Activated naive CD4-positive, alpha-beta T cell treated with anti-CD3 and anti-CD28 coated beads for 36 hours (primary cell): Measurements from ENCODE around the gene GEN1. TPM values are rescaled to one million over a fixed set of nuclear protein-coding genes. Genes with fewer than 3 reads are reported as not detected.
A peak's percentile ranks its signal among the peaks of the same experiment; 100 is the strongest.

Source experiments
- CTCF ChIA-PET: fragments of 350-600 bp; sonication (Branson Sonifier 250); formaldehyde crosslinking; loops from one replicate; lab custom pipeline; 2021; ENCODE audit warnings: antibody characterized with exemption; lab: Charles Lee
- DNase-seq: peaks from one replicate; pipeline ENCODE4 v3.0.0-alpha.2; 2020
- H3K27ac Mint-ChIP-seq: one replicate; pipeline ENCODE4 v1.8.0; 2021; ENCODE audit warnings: mild to moderate bottlenecking, mixed read lengths
- H3K27me3 Mint-ChIP-seq: one replicate; pipeline ENCODE4 v1.8.0; 2021; ENCODE audit warnings: low read depth, mixed read lengths
- H3K36me3 Mint-ChIP-seq: one replicate; pipeline ENCODE4 v1.8.0; 2021; ENCODE audit warnings: low read depth, mixed read lengths
- H3K4me1 Mint-ChIP-seq: one replicate; pipeline ENCODE4 v1.8.0; 2021; ENCODE audit warnings: low read depth, mixed read lengths
- H3K4me3 Mint-ChIP-seq: one replicate; pipeline ENCODE4 v1.8.0; 2021; ENCODE audit warnings: mild to moderate bottlenecking, moderate library complexity, mixed read lengths
- H3K9me3 Mint-ChIP-seq: one replicate; pipeline ENCODE4 v1.8.0; 2021; ENCODE audit warnings: mixed read lengths
- intact Hi-C: fragments of 100-400 bp; cut with micrococcal nuclease; formaldehyde crosslinking; loops from one replicate; pipeline ENCODE4 v1.15.1; 2023
- total RNA-seq, 2 experiments: library from RNA; stranded (reverse); gene quantifications; one replicate each; pipeline ENCODE4 v1.2.3, GENCODE V29; 2021

Gene GEN1, protein sequence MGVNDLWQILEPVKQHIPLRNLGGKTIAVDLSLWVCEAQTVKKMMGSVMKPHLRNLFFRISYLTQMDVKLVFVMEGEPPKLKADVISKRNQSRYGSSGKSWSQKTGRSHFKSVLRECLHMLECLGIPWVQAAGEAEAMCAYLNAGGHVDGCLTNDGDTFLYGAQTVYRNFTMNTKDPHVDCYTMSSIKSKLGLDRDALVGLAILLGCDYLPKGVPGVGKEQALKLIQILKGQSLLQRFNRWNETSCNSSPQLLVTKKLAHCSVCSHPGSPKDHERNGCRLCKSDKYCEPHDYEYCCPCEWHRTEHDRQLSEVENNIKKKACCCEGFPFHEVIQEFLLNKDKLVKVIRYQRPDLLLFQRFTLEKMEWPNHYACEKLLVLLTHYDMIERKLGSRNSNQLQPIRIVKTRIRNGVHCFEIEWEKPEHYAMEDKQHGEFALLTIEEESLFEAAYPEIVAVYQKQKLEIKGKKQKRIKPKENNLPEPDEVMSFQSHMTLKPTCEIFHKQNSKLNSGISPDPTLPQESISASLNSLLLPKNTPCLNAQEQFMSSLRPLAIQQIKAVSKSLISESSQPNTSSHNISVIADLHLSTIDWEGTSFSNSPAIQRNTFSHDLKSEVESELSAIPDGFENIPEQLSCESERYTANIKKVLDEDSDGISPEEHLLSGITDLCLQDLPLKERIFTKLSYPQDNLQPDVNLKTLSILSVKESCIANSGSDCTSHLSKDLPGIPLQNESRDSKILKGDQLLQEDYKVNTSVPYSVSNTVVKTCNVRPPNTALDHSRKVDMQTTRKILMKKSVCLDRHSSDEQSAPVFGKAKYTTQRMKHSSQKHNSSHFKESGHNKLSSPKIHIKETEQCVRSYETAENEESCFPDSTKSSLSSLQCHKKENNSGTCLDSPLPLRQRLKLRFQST
- 10 to 100 TPM; 13.4 to 15.5 TPM for total RNA-seq

- CTCF ChIA-PET: interaction anchor here (1.2 kb wide), 1 partner anchor 107 kb away, joined by 3 read pairs; no protein-coding TSS in a partner anchor
- intact Hi-C loops: loop anchor here (1.0 to 10.0 kb wide), 5 partner anchors 35 to 1591 kb away; partner anchors contain the start of gene RDH14
- DNase-seq: peak; percentile 90
- Mint-ChIP-seq H3K27me3 (no peaks in the 10 kb centered on the region), H3K36me3 (peaks cover 5% of the 10 kb centered on the region), H3K4me3 (peak within 1 kb of the TSS; percentile 85), H3K27ac (peak within 1 kb of the TSS; percentile 96), H3K4me1 (peaks cover 31% of the 10 kb centered on the region), H3K9me3 (no peaks in the 10 kb centered on the region)
Measured at GRCh38 chr2:17753803-17754663, at the start of gene GEN1, which contains the start of gene SMC6. Gene GEN1, plus strand, starts transcription at chr2:17754138. Its CDS starts 5,806 bp downstream, at chr2:17759944. Gene SMC6, minus strand, starts transcription at chr2:17753810. Its CDS starts 7,864 bp downstream, at chr2:17745946.

DNA sequence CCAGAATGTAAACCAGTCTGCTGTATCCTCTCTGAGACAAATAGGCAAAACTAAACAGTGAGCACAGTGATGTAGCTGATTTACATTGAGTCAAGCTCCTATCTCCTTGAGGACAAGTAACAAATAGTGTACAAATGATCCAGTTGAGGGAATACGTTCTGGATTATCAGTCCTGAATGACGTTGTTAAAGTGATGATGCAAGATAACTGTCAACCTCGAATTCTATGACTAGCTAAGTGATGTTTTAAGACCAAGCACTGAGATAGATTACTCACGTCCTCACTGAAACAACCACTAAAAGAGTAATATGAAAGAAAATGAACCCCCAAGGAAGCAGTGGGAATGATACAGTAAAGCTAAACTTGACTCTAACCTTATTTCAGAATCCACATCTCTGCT lies 47.1 kb upstream of the GEN1 start:
- Mint-ChIP-seq H3K4me1 (no peaks in the 10 kb centered on the region), H3K9me3 (no peaks in the 10 kb centered on the region), H3K27me3 (no peaks in the 10 kb centered on the region), H3K4me3 (no peak overlapping the region), H3K36me3 (peaks cover 24% of the 10 kb centered on the region), H3K27ac (no peak overlapping the region)
- intact Hi-C loops: no loop called here
- DNase-seq: no peak
- CTCF ChIA-PET: interaction anchor here (1.5 kb wide), 1 partner anchor 36 kb away, joined by 4 read pairs; no protein-coding TSS in a partner anchor

- no peak overlapping the region for H3K27ac Mint-ChIP-seq
- intact Hi-C loops: no loop called here
- no peak for DNase-seq
- peaks cover 33% of the 10 kb centered on the region for H3K36me3 Mint-ChIP-seq
- H3K27me3 Mint-ChIP-seq: no peaks in the 10 kb centered on the region
- H3K9me3 Mint-ChIP-seq: no peaks in the 10 kb centered on the region
- H3K4me3 Mint-ChIP-seq: no peak overlapping the region
- H3K4me1 Mint-ChIP-seq: no peaks in the 10 kb centered on the region
- CTCF ChIA-PET: interaction anchor here (1.1 kb wide), 1 partner anchor 37 kb away, joined by 4 read pairs; no protein-coding TSS in a partner anchor
Measured at GRCh38 chr2:17708501-17708900, 45.4 kb upstream of the GEN1 start.

DNA sequence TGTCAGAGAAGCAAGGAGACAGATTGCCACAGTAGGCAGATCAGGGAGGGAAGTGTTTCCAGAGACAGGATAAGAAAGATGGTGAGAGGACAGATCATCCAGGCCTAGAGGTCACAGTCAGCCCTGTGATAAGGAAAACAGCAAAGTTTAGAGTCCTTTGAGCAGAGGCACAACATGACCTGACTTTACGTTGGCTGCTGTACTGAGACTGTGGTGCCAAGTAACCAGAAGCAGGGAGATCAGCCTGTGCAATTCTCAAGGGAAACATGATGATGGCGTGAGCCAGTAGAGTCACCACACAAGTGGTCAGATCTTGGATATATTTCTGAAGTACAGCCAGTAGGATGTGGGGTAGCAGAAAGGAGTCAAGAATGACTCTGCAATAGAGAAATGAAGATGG lies 44.0 kb upstream of the GEN1 start:
- DNase-seq: no peak
- CTCF ChIA-PET: interaction anchor here (0.8 to 1.1 kb wide), 2 partner anchors 10 to 39 kb away, joined by 3 to 4 read pairs; no protein-coding TSS in a partner anchor
- H3K9me3 Mint-ChIP-seq: no peaks in the 10 kb centered on the region
- H3K27ac Mint-ChIP-seq: no peak overlapping the region
- no peak overlapping the region for H3K4me3 Mint-ChIP-seq
- H3K4me1 Mint-ChIP-seq: no peaks in the 10 kb centered on the region
- intact Hi-C loops: no loop called here
- no peaks in the 10 kb centered on the region for H3K27me3 Mint-ChIP-seq
- H3K36me3 Mint-ChIP-seq: peaks cover 39% of the 10 kb centered on the region

GRCh38 chr2:17710547-17711248 lies 43.2 kb upstream of the GEN1 start:
- CTCF ChIA-PET: no interaction called here

GRCh38 chr2:17713291-17713690 lies 40.6 kb upstream of the GEN1 start:
- no peak for DNase-seq
- no peaks in the 10 kb centered on the region for H3K4me1 Mint-ChIP-seq
- H3K4me3 Mint-ChIP-seq: no peak overlapping the region
- H3K9me3 Mint-ChIP-seq: no peaks in the 10 kb centered on the region
- H3K27ac Mint-ChIP-seq: no peak overlapping the region
- intact Hi-C loops: no loop called here
- peaks cover 31% of the 10 kb centered on the region for H3K36me3 Mint-ChIP-seq
- no peaks in the 10 kb centered on the region for H3K27me3 Mint-ChIP-seq
- CTCF ChIA-PET: no interaction called here

More at GRCh38 chr2:17710547-17711248, 43.2 kb upstream of the GEN1 start:
- Mint-ChIP-seq H3K27me3 (no peaks in the 10 kb centered on the region), H3K4me3 (no peak overlapping the region), H3K36me3 (peaks cover 36% of the 10 kb centered on the region), H3K9me3 (no peaks in the 10 kb centered on the region), H3K27ac (no peak overlapping the region), H3K4me1 (no peaks in the 10 kb centered on the region)
- no peak for DNase-seq
- intact Hi-C loops: no loop called here

GRCh38 chr2:17717666-17718065 lies 36.3 kb upstream of the GEN1 start:
- CTCF ChIA-PET: no interaction called here
- Mint-ChIP-seq H3K27ac (no peak overlapping the region), H3K27me3 (no peaks in the 10 kb centered on the region), H3K4me1 (no peaks in the 10 kb centered on the region), H3K9me3 (no peaks in the 10 kb centered on the region), H3K4me3 (no peak overlapping the region), H3K36me3 (peaks cover 40% of the 10 kb centered on the region)
- DNase-seq: no peak
- intact Hi-C loops: no loop called here

DNA sequence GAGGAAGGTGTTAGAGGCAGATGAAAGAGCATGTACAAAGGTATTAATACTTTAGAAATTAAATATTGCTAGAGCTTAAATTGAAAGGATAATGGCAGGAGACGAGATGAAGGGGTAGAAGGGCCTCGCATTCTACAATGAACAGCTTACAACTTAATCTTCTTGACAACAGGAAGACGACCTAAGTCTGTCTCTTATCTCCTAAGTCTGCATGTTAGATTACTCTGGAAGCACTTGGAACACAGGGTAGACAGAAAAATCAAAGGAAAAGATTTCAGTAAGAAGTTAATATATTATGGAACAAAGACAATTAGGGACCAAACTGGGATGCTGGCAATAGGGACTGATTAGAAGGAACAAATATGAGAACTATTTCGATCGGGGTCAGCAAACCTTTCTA lies 35.2 kb upstream of the GEN1 start:
- CTCF ChIA-PET: interaction anchor here (0.6 to 1.1 kb wide), 3 partner anchors 10 to 428 kb away, joined by 3 to 4 read pairs (median 4); no protein-coding TSS in a partner anchor
- no peak overlapping the region for H3K27ac Mint-ChIP-seq

GRCh38 chr2:17719562-17720371 lies 34.2 kb upstream of the GEN1 start:
- H3K36me3 Mint-ChIP-seq: peaks cover 20% of the 10 kb centered on the region

More for the DNA sequence above, 35.2 kb upstream of the GEN1 start:
- no peaks in the 10 kb centered on the region for H3K4me1 Mint-ChIP-seq
- H3K27me3 Mint-ChIP-seq: no peaks in the 10 kb centered on the region
- no peaks in the 10 kb centered on the region for H3K9me3 Mint-ChIP-seq
- H3K36me3 Mint-ChIP-seq: peaks cover 29% of the 10 kb centered on the region
- intact Hi-C loops: loop anchor here (1.0 kb wide), 3 partner anchors 35 to 660 kb away; partner anchors contain the start of gene SMC6
- DNase-seq: no peak
- no peak overlapping the region for H3K4me3 Mint-ChIP-seq

DNA sequence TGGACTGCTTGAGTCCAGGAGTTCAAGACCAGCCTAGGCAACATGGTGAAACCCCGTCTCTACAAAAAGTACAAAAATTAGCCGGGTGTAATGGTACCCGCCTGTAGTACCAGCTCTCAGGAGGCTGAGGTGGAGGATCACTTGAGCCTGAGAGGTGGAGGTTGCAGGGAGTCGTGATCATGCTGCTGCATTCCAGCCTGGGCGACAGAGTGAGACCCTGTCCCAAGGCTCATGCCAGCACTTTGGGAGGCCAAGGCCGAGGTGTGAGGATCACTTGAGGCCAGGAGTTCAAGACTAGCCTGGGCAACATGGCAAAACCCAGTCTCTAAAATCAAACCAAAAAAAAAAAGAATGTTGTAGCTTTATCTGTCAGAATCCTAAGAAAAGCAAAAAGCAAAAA lies 25.7 kb upstream of the GEN1 start:
- Mint-ChIP-seq H3K4me3 (no peak overlapping the region), H3K27ac (no peak overlapping the region), H3K9me3 (no peaks in the 10 kb centered on the region), H3K4me1 (no peaks in the 10 kb centered on the region), H3K27me3 (no peaks in the 10 kb centered on the region), H3K36me3 (peaks cover 21% of the 10 kb centered on the region)
- CTCF ChIA-PET: interaction anchor here (0.6 to 1.7 kb wide), 3 partner anchors 8 to 1589 kb away, joined by 3 to 6 read pairs (median 4); no protein-coding TSS in a partner anchor
- intact Hi-C loops: no loop called here
- no peak for DNase-seq

More at GRCh38 chr2:17719562-17720371, 34.2 kb upstream of the GEN1 start:
- H3K4me3 Mint-ChIP-seq: no peak overlapping the region
- no peaks in the 10 kb centered on the region for H3K27me3 Mint-ChIP-seq
- H3K4me1 Mint-ChIP-seq: no peaks in the 10 kb centered on the region
- intact Hi-C loops: loop anchor here (1.0 to 5.0 kb wide), 4 partner anchors 34 to 659 kb away; partner anchors contain the start of gene SMC6
- DNase-seq: no peak
- CTCF ChIA-PET: interaction anchor here (0.7 to 1.7 kb wide), 14 partner anchors 9 to 462 kb away, joined by 3 to 7 read pairs (median 4); no protein-coding TSS in a partner anchor
- no peaks in the 10 kb centered on the region for H3K9me3 Mint-ChIP-seq
- no peak overlapping the region for H3K27ac Mint-ChIP-seq
